Nephron progenitor cell (in vitro differentiated cells): ENCODE results near the gene ENO4.

Source experiments
- DNase-seq: peaks from one replicate; pipeline ENCODE4 v3.0.0; 2021
- H3K27ac Mint-ChIP-seq: 2 replicates; pipeline ENCODE4 v1.8.0; 2021; ENCODE audit warnings: mild to moderate bottlenecking, moderate library complexity, mixed read lengths
- H3K27me3 Mint-ChIP-seq: 2 replicates; pipeline ENCODE4 v1.8.0; 2021; ENCODE audit warnings: mild to moderate bottlenecking, low read depth, mixed read lengths; ENCODE audit not compliant: poor library complexity
- H3K36me3 Mint-ChIP-seq: 2 replicates; pipeline ENCODE4 v1.8.0; 2021; ENCODE audit warnings: low read depth, mixed read lengths
- H3K4me1 Mint-ChIP-seq: 2 replicates; pipeline ENCODE4 v1.8.0; 2021; ENCODE audit warnings: mixed read lengths
- H3K4me3 Mint-ChIP-seq: 2 replicates; pipeline ENCODE4 v1.8.0; 2021; ENCODE audit warnings: mild to moderate bottlenecking, moderate library complexity, mixed read lengths
- H3K9me3 Mint-ChIP-seq: 2 replicates; pipeline ENCODE4 v1.8.0; 2021; ENCODE audit warnings: mild to moderate bottlenecking, moderate library complexity, mixed read lengths
- TF ChIP-seq, protein P1 (sequence below): fragments of 200-600 bp; sonication (generic); IDR thresholded peaks from 2 replicates; pipeline ENCODE4 v1.5.0; 2021; ENCODE audit warnings: antibody characterized with exemption

The ENO4 gene

GRCh38 chr10:116831790-116832189, 17.5 kb upstream of the ENO4 start:
- Mint-ChIP-seq H3K36me3 (peaks cover 4% of the 10 kb centered on the region), H3K4me1 (peaks cover 26% of the 10 kb centered on the region), H3K27ac (no peak overlapping the region), H3K27me3 (peaks cover 38% of the 10 kb centered on the region), H3K9me3 (no peaks in the 10 kb centered on the region), H3K4me3 (no peak overlapping the region)
- TF ChIP-seq, protein P1, sequence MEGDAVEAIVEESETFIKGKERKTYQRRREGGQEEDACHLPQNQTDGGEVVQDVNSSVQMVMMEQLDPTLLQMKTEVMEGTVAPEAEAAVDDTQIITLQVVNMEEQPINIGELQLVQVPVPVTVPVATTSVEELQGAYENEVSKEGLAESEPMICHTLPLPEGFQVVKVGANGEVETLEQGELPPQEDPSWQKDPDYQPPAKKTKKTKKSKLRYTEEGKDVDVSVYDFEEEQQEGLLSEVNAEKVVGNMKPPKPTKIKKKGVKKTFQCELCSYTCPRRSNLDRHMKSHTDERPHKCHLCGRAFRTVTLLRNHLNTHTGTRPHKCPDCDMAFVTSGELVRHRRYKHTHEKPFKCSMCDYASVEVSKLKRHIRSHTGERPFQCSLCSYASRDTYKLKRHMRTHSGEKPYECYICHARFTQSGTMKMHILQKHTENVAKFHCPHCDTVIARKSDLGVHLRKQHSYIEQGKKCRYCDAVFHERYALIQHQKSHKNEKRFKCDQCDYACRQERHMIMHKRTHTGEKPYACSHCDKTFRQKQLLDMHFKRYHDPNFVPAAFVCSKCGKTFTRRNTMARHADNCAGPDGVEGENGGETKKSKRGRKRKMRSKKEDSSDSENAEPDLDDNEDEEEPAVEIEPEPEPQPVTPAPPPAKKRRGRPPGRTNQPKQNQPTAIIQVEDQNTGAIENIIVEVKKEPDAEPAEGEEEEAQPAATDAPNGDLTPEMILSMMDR, result no peak
- DNase-seq, result no peak

- no peak for DNase-seq
These were observed 15.0 kb upstream of the ENO4 start for GRCh38 chr10:116833986-116834985.

DNA sequence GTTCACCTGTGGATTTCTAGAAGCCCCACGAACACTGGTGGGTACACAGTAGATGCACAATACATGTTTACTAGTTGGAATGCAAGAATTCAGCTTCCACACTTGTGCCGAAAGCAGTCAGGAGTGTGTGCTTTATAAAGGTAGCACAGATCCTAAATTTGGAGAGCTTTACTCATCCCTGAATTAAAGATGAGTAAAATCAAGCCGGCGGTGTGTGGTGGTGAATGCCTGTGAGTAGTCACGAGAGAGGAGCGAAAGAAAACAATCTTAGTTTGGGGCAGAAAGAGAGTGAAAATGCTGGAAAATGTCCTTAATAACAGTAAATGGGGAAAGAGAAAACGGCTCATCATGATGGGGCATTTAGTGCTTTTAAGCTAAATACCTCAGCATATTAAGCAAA, 13.6 kb upstream of the ENO4 start:
- Mint-ChIP-seq H3K4me1 (peaks cover 32% of the 10 kb centered on the region), H3K4me3 (no peak overlapping the region)
- TF ChIP-seq, protein P1, result no peak

More at GRCh38 chr10:116833986-116834985, 15.0 kb upstream of the ENO4 start:
- Mint-ChIP-seq H3K27ac (no peak overlapping the region), H3K27me3 (peaks cover 52% of the 10 kb centered on the region), H3K4me1 (peaks cover 30% of the 10 kb centered on the region), H3K4me3 (no peak overlapping the region), H3K9me3 (no peaks in the 10 kb centered on the region), H3K36me3 (peaks cover 4% of the 10 kb centered on the region)
- TF ChIP-seq, protein P1, result no peak

DNA sequence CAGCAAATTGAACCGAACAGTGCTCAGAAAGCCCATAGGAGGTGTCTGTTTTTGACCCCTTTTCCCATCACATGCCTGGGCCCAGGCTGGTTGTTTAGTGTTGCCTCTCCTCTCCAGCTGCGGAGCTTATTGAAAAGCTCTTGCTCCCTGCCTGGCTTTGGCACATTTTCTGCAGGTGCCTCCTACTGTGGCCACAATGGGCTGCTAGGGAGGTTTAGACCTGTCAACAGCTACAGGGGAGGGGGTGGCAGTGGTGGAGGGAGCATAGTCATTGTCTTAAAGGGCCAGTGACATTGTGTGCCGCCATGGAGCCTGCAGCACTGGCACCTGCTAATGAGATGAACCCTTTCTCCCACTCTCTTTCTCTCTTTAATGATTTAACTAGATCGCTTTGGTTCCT, 13.2 kb upstream of the ENO4 start:
- H3K36me3 Mint-ChIP-seq, result peaks cover 2% of the 10 kb centered on the region
- H3K4me3 Mint-ChIP-seq, result no peak overlapping the region
- no peaks in the 10 kb centered on the region for H3K9me3 Mint-ChIP-seq
- H3K27ac Mint-ChIP-seq, result no peak overlapping the region
- peaks cover 32% of the 10 kb centered on the region for H3K4me1 Mint-ChIP-seq
- peaks cover 56% of the 10 kb centered on the region for H3K27me3 Mint-ChIP-seq
- TF ChIP-seq, protein P1, result no peak
- peak; percentile 10 for DNase-seq

More for the DNA sequence above, 13.6 kb upstream of the ENO4 start:
- H3K27ac Mint-ChIP-seq, result no peak overlapping the region
- H3K27me3 Mint-ChIP-seq, result peaks cover 58% of the 10 kb centered on the region
- no peak for DNase-seq
- H3K36me3 Mint-ChIP-seq, result peaks cover 4% of the 10 kb centered on the region
- H3K9me3 Mint-ChIP-seq, result no peaks in the 10 kb centered on the region

- no peaks in the 10 kb centered on the region for H3K9me3 Mint-ChIP-seq
- no peak for DNase-seq
- H3K4me3 Mint-ChIP-seq, result no peak overlapping the region
- peaks cover 55% of the 10 kb centered on the region for H3K27me3 Mint-ChIP-seq
- peaks cover 32% of the 10 kb centered on the region for H3K4me1 Mint-ChIP-seq
- TF ChIP-seq, protein P1, result no peak
- no peaks in the 10 kb centered on the region for H3K36me3 Mint-ChIP-seq
- no peak overlapping the region for H3K27ac Mint-ChIP-seq
These were observed 12.3 kb upstream of the ENO4 start for GRCh38 chr10:116836902-116837523.
